Nucleus accumbens (tissue), 56 donors: Measurements from ENCODE around the gene ZC3HAV1L.
"Not testable (repeated sequence)": the region's sequence is repeated elsewhere in the genome, so short reads cannot be mapped to it uniquely, and the experiment has no call there.

Experiments used
- DNase-seq, 56 donors: peaks; one replicate each; lab custom pipeline; 2025; lab: John Stamatoyannopoulos, UW

Gene ZC3HAV1L

GRCh38 chr7:139054656-139055055 lies 18.8 kb upstream of the ZC3HAV1L start:
- DNase-seq: not testable (repeated sequence)

DNA sequence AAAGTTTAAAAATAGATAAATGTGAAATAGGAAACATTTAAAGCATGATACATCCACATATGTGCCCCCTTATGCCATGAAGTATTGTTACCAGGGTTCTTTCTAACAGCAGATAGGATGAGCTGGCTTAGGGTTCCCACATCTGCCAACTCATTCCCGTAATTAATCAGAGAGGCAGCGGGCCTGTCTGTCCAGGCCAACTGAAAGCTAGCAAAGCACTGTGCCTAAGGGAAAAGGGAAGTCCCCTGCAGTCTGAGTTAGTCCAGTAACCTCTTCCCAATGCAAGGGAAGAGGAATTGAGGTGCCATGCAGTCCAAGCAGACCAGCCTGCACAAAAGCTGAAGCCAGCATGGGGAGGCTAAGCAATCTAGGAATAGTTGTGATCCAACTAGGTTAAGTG lies 18.3 kb upstream of the ZC3HAV1L start:
- no peak for DNase-seq

DNA sequence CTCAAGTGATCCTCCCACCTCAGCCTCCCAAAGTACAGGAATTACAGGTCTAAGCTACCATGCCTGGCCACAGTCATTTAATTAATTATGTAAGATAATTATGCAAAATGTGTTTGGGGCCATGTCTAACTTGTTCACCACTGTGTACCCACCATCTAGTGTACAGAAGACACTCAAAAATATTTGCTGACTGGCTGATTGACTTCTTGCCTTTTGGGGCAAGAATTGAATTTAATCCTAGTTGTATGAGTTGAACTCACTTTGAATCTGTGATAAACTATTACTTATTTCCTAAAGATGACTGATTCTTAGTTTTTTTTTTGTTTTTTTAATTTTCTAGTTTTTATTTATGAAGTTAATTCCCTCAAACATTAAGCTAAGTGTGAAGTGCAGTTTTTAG lies 15.8 kb upstream of the ZC3HAV1L start:
- no peak for DNase-seq

DNA sequence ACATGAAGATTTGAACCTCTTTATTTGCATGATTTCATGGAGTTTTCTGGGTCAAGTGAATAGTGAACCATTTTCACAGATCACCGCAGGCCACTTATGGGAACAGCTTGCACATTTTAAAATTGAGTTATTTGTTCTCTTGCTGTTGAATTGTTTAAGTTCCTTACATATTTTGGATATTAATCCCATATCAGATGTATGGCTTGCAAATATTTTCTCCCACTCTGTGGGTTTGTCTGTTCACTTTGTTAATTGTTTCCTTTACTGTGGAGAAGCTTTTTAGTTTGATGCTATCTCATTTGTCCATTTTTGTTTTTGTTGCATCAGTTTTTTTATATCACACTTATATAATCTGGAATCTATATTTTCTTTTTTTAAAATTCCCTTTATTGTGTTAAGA lies 14.1 kb upstream of the ZC3HAV1L start:
- DNase-seq: no peak

DNA sequence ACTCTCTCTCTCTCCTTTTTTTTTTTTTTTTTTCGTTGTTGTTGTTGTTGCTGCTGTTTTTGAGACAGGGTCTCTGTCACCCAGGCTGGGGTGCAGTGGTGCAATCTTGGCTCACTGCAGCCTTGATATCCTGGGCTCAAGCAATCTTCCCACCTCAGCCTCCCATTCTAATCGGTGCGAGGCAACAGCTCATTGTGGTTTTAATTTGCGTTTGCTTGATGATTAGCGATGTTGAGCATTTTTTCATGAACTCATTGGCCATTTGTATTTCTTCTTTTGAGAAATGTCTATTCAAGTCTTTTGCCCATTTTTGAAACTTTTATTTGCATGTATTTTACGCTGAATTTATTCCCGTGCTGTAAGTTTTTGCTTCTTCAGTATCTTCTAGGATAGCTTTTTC lies 13.3 kb upstream of the ZC3HAV1L start:
- DNase-seq: no peak

DNA sequence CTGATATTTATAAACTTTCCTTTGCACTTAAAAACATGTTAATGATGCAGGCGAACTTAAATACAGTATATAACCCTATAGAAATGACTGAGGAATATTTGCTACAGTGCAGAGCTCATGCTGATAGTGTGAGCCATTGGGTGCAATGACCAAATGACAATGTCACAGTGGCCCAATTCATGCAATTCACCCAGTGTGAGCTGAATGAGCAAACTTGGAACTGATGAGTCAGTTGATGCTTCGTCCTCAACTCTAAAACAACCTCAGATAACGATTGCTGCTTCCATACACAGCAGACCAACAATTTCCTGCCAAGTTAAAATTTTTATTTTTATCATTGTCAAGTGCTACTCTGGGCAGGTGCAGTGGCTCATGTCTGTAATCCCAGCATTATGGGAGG lies 12.1 kb upstream of the ZC3HAV1L start:
- DNase-seq: no peak

DNA sequence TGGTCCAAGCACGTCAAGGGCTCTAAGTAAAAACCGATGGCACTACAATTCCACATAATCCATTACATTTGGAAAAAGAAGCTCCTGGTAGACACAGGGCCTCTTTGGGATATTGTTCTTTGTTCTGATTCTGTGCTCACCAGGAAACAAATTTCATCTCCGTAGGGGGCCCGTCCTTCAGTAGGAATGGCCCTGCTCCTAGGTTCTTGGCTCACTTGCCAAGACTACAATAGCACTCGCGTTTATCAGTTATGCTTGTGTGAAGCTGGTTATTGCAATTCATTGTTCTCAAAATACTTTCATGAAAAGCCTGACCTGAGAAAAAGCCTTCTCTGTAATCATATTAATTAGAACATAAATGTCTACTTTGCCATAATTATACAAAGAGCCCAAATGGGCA lies 10.3 kb upstream of the ZC3HAV1L start:
- DNase-seq: no peak

GRCh38 chr7:139044813-139045794 lies 9.3 kb upstream of the ZC3HAV1L start:
- DNase-seq: no peak

DNA sequence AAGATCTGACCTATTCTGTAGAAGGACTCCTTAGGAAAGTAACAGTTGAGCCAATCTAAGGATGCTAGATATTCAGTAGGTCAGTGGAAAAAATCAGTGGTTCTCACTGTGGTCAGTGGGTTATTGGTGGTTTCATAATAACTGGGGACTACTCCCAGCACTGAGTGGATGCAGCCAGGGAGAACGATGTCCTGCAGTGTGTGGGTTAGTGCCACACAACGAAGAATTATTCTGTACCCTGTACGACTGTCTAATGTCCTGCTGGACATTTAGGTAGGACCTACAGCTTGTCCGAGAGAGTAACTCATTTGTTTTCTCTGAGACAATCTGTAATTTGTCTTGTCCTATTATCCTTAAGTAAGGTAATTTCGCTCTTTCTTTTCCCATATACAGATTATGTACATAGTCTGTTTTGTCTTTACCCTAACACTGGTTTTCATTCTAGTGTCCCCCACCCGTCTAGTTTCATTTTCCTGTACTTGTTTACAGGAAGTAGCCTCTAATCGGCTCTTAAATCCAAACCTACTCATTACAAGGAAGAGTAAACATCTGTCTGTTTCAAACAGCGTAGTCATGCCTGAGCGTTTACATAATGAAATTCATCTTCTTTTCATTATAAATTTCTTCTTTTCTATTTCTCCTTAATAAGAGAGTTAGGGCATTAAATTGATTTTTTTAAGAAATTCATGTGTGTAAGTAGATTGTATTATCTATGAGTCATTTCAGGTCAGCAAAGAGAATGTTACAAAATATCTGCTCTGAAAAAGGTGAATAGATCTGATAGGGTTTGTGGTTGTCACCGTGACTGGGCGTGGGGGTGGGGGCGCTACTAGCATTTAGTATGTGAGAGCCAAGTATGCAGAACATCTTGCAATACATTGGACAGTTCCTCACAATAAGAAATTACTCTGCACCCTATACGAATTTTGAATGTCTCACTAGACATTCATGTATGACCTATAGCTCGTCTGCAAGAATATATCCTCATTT lies 8.3 kb upstream of the ZC3HAV1L start:
- no peak for DNase-seq

DNA sequence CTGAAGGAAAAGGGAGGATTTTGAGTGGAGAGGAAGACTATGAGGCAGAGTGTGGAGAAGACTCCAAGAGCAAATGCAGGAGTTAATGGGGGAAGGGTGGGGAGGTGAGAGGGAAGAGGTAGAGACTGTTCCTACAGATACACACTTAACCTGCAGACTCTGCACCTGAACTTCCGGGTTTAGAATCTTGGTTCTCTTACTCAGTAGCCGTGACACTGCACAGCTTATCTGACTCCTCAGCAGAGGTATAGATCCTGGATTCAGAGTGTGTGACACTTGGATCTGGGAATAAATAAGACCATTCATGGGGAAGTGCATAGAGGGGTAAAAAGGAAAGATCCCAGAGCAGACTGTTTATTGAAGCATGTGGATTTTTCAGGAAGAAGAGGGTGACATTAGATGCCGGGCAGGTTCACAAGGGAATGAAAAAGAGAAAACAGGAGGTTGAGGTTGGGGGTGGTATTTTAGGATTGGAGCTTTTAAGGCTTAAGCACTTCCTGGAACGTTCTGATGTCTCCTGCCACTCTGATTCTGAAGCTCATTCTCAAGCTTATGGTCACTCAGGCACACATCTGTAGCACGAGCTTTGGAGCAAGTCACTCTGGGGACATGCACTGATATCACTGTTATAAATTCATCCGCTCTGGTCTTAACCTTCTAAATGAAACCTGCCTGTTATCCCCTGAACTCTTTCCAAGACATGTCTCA lies 5.7 kb upstream of the ZC3HAV1L start:
- DNase-seq: no peak

DNA sequence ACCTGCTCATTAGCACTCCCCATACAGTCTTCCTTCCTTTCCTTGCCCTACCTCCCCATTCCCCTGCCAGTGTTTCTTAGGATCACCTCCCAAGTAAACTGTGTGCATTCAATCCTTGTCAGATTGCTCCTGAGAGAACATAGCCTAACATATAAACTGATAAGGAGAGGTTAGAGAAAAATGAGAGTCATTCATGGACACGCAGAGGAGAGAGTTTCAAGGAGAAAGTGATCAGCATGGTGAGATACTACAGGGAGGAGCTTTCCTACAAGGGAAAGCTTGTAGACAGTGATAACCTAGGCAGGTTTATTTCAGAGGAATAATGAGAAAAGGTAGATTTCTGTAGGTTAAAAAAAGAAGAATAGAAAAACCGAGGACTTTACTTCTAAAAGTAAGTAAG lies 2.8 kb upstream of the ZC3HAV1L start:
- no peak for DNase-seq

DNA sequence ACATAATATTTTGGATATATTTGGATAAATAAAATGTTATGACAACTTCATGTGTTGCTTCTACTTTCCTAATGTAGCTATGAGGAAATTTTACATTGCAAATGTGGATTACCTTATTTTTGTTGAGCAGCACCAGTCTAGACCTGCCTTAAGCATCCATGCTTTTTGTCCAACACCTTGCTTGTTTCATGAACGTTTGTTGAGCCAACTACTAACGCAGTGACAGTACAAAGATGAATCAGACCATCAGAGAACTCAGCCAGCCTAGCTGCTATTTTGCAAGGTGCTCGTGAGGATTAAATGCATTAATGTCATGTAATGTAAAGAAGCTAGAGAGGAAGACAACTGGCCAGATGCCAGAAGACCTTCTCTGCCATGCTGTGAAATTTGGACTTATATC lies 1.1 kb upstream of the ZC3HAV1L start:
- DNase-seq: no peak

- DNase-seq: peak in 16 of 56 donors; percentile 4 to 80 (median 26)
These were observed 822 bp downstream of the ZC3HAV1L start for GRCh38 chr7:139034855-139035585.

DNA sequence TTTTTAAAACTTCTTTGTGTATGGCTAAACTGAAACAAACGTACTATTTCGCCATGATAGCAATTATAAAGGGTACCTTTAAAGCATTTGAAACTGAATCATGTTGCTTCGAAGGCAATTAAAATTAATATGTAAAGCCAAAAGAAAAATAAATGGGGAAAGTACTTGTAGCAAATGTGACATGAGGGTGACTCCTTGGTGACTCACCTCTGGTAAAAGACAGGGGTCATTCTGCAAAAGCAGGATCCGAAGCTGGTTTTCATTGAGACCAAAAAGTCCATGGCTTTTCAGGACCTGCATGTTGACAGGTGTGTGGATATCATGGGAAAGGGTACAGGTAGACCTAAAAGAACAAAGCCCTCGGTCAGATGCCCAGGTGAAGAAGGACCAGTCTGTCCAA lies 1.5 kb downstream of the ZC3HAV1L start:
- no peak for DNase-seq

DNA sequence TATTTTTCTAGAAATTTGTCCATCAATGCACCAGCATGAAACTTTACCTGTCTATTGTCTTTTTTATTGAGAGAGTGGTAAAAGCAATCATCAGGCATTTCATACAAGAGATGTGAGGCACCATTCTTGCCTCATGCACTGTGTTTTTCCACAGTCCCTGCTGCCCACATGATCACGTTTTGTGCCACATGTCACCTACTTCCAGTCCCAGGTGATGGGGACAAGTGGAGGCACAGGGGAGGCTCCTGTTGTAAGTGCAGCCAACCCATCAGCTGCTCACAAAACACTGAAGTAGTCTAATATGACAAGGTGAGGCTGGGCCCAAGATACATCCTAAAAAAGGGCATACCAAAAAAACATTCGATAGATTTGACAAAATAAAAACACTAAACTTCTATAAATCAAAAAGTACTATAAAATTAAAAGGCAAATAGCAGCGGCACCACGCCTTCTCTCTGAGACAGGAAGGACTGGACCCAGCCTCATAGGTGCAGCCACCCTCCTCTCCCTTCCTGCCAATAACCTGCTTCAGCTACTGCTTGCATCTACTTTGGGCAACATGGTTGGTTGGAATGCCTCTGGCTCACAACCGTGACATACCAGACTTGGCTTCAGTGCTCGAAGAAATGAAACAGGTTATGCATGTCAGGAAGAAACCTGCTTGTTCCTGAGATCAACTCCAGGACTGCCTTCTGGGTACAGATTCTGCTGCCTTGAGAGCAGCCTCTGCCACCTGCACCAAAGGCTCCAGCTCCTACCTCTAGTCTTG lies 2.3 kb downstream of the ZC3HAV1L start:
- DNase-seq: no peak

DNA sequence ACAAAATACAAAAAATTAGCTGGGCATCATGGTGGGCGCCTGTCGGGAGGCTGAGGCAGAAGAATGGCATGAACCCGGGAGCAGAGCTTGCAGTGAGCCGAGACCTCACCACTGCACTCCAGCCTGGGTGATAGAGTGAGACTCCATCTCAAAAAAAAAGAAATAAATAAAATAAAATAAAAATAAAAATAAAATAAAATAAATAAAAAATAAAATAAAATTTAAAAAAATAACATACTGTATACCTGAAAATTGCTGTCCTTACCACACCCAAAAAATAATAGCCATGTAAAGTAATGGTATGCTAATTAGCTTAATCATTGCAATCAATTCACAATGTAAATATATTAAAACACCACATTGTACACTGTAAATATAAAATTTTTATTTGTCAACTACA lies 3.4 kb downstream of the ZC3HAV1L start:
- DNase-seq: no peak

GRCh38 chr7:139029353-139029752 lies 6.5 kb downstream of the ZC3HAV1L start:
- no peak for DNase-seq

- DNase-seq: no peak
These were observed 9.3 kb downstream of the ZC3HAV1L start for GRCh38 chr7:139026551-139026950.

DNA sequence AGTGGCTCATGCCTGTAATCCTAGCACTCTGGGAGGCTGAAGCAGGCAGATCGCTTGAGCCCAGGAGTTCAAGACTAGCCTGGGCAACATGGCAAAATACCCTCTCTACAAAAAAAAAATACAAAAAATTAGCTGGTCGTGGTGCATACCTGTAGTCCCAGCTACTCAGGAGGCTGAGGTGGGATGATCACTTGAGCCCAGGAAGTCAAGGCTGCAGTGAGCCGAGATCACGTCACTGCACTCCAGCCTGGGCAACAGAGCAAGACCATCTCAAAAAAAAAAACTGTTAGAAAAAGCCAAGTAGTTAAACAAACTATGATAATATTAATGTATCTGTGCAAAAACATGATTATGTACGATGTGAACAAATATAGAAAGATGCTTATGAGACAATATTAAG lies 10.0 kb downstream of the ZC3HAV1L start:
- DNase-seq: not testable (repeated sequence)
